ENCODE measurements around the gene TYROBP.

GRCh38 chr19:35860436-35860817 lies 47.7 kb downstream of the TYROBP start:
- TF ChIP-seq CTCF (IDR thresholded peaks at IDR 0.05; ENCODE audit: low read depth, low read length, missing input control), result no peak
- no peak for TF ChIP-seq SP1 (IDR thresholded peaks at IDR 0.05)
- no peak for TF ChIP-seq YY1 (IDR thresholded peaks at IDR 0.05)
- no peak for TF ChIP-seq RXRA (IDR thresholded peaks at IDR 0.05)
- TF ChIP-seq RAD21 (IDR thresholded peaks at IDR 0.05), result no peak
- TF ChIP-seq JUND (IDR thresholded peaks at IDR 0.05), result no peak
- no peak for TF ChIP-seq REST (IDR thresholded peaks at IDR 0.05)
- no peak for TF ChIP-seq TAF1 (conservative IDR thresholded peaks at IDR 0.05)
- TF ChIP-seq GABPA (IDR thresholded peaks at IDR 0.05 in 1 of 2, conservative IDR thresholded peaks at IDR 0.05 in 1 of 2), result no peak
- TF ChIP-seq HNF4G (IDR thresholded peaks at IDR 0.05), result no peak
- TF ChIP-seq ATF3 (IDR thresholded peaks at IDR 0.05), result no peak
